H1 (cell line): ENCODE results near the gene LRRC8D. TPM values are rescaled to one million over a fixed set of nuclear protein-coding genes. Genes with fewer than 3 reads are reported as not detected.

Experiments
- ASH2L ChIP-seq: fragments of 200-600, 300-600 bp; sonication (generic); IDR thresholded peaks from one replicate; pipeline ENCODE4 v1.7.1; 2017; ENCODE audit warnings: low read length
- CHD2 ChIP-seq: IDR thresholded peaks from 2 replicates; pipeline ENCODE4 v1.6.1; 2012; ENCODE audit warnings: low read length, improper control_type of control experiment
- CHD7 ChIP-seq: fragments of 300-600 bp; sonication (generic); IDR thresholded peaks from 2 replicates; pipeline ENCODE4 v1.7.1; 2012; ENCODE audit warnings: low read length, moderate library complexity, mild to moderate bottlenecking, inconsistent platforms; ENCODE audit not compliant: insufficient replicate concordance
- EGR1 ChIP-seq: IDR thresholded peaks from 2 replicates; pipeline ENCODE4 v1.6.1; 2011; ENCODE audit warnings: low read depth, low read length, borderline replicate concordance
- HDAC6 ChIP-seq: IDR thresholded peaks from one replicate; pipeline ENCODE4 v1.7.1; 2012; ENCODE audit warnings: low read depth, mild to moderate bottlenecking, inconsistent platforms, low read length, moderate library complexity
- NANOG ChIP-seq: IDR thresholded peaks from 2 replicates; pipeline ENCODE4 v1.6.1; 2011; ENCODE audit warnings: low read length, low read depth, mild to moderate bottlenecking, inconsistent platforms; ENCODE audit not compliant: insufficient read depth, poor library complexity, severe bottlenecking
- POU5F1 ChIP-seq: IDR thresholded peaks from 2 replicates; pipeline ENCODE4 v1.6.1; 2011; ENCODE audit warnings: low read depth, mild to moderate bottlenecking, low read length, moderate library complexity
- RBBP5 ChIP-seq: IDR thresholded peaks from 2 replicates; pipeline ENCODE4 v1.7.1; 2012; ENCODE audit warnings: low read depth, mild to moderate bottlenecking, inconsistent platforms, low read length, moderate library complexity, borderline replicate concordance
- SAP30 ChIP-seq: fragments of 300-600 bp; sonication (generic); IDR thresholded peaks from 2 replicates; pipeline ENCODE4 v1.7.1; 2012; ENCODE audit warnings: low read length, moderate library complexity, mild to moderate bottlenecking, inconsistent platforms; ENCODE audit not compliant: insufficient read depth, insufficient replicate concordance
- SP4 ChIP-seq: IDR thresholded peaks from 2 replicates; pipeline ENCODE4 v1.6.1; 2012; ENCODE audit warnings: low read length, inconsistent platforms
- SRF ChIP-seq: IDR thresholded peaks from 2 replicates; pipeline ENCODE4 v1.6.1; 2011; ENCODE audit warnings: mild to moderate bottlenecking, low read depth, low read length, moderate library complexity
- polyA plus RNA-seq, 7 experiments: library from polyadenylated mRNA; depleted of rRNA in 3 of 7; stranded (reverse) in 5 of 7; unstranded in 2 of 7; fragments of >200 nt in 5 of 7; fragments of 200-250 nt in 2 of 7; gene quantifications; 1 replicate in 5 of 7; 2 replicates in 1 of 7; 4 replicates in 1 of 7; pipeline versions ENCODE4 v1.2.1 to v1.2.3, GENCODE V29; 2011 to 2013; ENCODE audit warnings: missing spikeins in 2 of 7, mixed read lengths in 2 of 7
- total RNA-seq: library from RNA; stranded (reverse); fragmentation: NEBNext Ultra II Directional; extraction: Animal tissue kit (Norgen Biotek cat#: 25700); gene quantifications from 2 replicates; pipeline ENCODE4 v1.2.1, GENCODE V29; 2021

Gene LRRC8D
- total and polyA plus RNA-seq, 2 of the 8 experiments (the other 6 are each of a cell fraction or from before 2014, with no cell fraction given), result 42.0 to 58.5 TPM

- TF ChIP-seq CHD7, result no peak
- no peak for TF ChIP-seq POU5F1
- TF ChIP-seq CHD2, result no peak
- no peak for TF ChIP-seq EGR1
- TF ChIP-seq SRF, result no peak
- TF ChIP-seq ASH2L, result no peak
- TF ChIP-seq NANOG, result no peak
- TF ChIP-seq RBBP5, result no peak
- no peak for TF ChIP-seq SAP30
- no peak for TF ChIP-seq HDAC6
- no peak for TF ChIP-seq SP4
These were observed 76.7 kb downstream of the LRRC8D start (continued) for GRCh38 chr1:89897347-89898133.
